Neuronal stem cell (in vitro differentiated cells): Measurements from ENCODE around the gene ROR1.
"Not testable (repeated sequence)": the region's sequence is repeated elsewhere in the genome, so short reads cannot be mapped to it uniquely, and the experiment has no call there.

ENCODE experiments used
- DNase-seq: peaks from one replicate; pipeline ENCODE4 v3.0.0-alpha.2; 2013; ENCODE audit warnings: low spot score
- H2AFZ ChIP-seq: one replicate; pipeline ENCODE4 v1.6.1; 2013; ENCODE audit warnings: mild to moderate bottlenecking, low read length, inconsistent platforms
- H2AK5ac ChIP-seq: 2 replicates; pipeline ENCODE4 v1.6.1; 2013; ENCODE audit warnings: low read depth, mild to moderate bottlenecking, inconsistent platforms, low read length, moderate library complexity, mixed read lengths
- H2BK120ac ChIP-seq: 2 replicates; pipeline ENCODE4 v1.6.1; 2013; ENCODE audit warnings: low read depth, mild to moderate bottlenecking, inconsistent platforms, low read length, moderate library complexity, mixed read lengths
- H2BK12ac ChIP-seq: one replicate; pipeline ENCODE4 v1.6.1; 2013; ENCODE audit warnings: low read length, inconsistent platforms
- H2BK15ac ChIP-seq: 2 replicates; pipeline ENCODE4 v1.6.1; 2013; ENCODE audit warnings: mild to moderate bottlenecking, low read length, inconsistent platforms, mixed read lengths
- H2BK5ac ChIP-seq: one replicate; pipeline ENCODE4 v1.6.1; 2013; ENCODE audit warnings: inconsistent platforms, mild to moderate bottlenecking, low read length, moderate library complexity
- H3K14ac ChIP-seq: one replicate; pipeline ENCODE4 v1.6.1; 2013; ENCODE audit warnings: low read length, inconsistent platforms
- H3K18ac ChIP-seq: 2 replicates; pipeline ENCODE4 v1.6.1; 2013; ENCODE audit warnings: low read length, inconsistent platforms
- H3K23ac ChIP-seq: 2 replicates; pipeline ENCODE4 v1.6.1; 2013; ENCODE audit warnings: low read depth, mild to moderate bottlenecking, mixed read lengths, low read length, inconsistent platforms; ENCODE audit not compliant: poor library complexity
- H3K27ac ChIP-seq: replicated peaks from 3 replicates; pipeline ENCODE4 v1.5.1; 2013; ENCODE audit warnings: low read length, inconsistent platforms
- H3K27me3 ChIP-seq, 3 experiments: 2 replicates each; pipeline ENCODE4 v1.6.1; 2013; ENCODE audit warnings: low read length in 3 of 3, mild to moderate bottlenecking in 2 of 3, inconsistent platforms in 1 of 3, low read depth in 1 of 3, mixed read lengths in 1 of 3, moderate library complexity in 1 of 3; ENCODE audit not compliant: control insufficient read depth in 3 of 3, insufficient read depth in 3 of 3
- H3K36me3 ChIP-seq, 2 donors: replicated peaks in 1 of 2; 2 replicates each; pipeline ENCODE4 v1.6.1; 2013; ENCODE audit warnings: low read length in 2 of 2; ENCODE audit not compliant: control insufficient read depth in 2 of 2, insufficient read depth in 2 of 2
- H3K4ac ChIP-seq: 2 replicates; pipeline ENCODE4 v1.6.1; 2013; ENCODE audit warnings: inconsistent platforms, mild to moderate bottlenecking, low read length, moderate library complexity
- H3K4me1 ChIP-seq, 2 donors: 1 replicate in 1 of 2; 2 replicates in 1 of 2; pipeline ENCODE4 v1.6.1; 2013; ENCODE audit warnings: low read length in 2 of 2, low read depth in 1 of 2; ENCODE audit not compliant: control insufficient read depth in 2 of 2, insufficient read depth in 1 of 2
- H3K4me2 ChIP-seq: one replicate; pipeline ENCODE4 v1.6.1; 2013; ENCODE audit warnings: mild to moderate bottlenecking, low read length, inconsistent platforms; ENCODE audit not compliant: insufficient read depth, poor library complexity, severe bottlenecking
- H3K4me3 ChIP-seq, 2 donors: 2 replicates each; pipeline ENCODE4 v1.5.1; 2013; ENCODE audit warnings: low read length in 2 of 2, mild to moderate bottlenecking in 2 of 2, inconsistent platforms in 1 of 2, moderate library complexity in 1 of 2
- H3K79me1 ChIP-seq: one replicate; pipeline ENCODE4 v1.6.1; 2013; ENCODE audit warnings: low read depth, mild to moderate bottlenecking, inconsistent platforms, low read length, moderate library complexity
- H3K9ac ChIP-seq: one replicate; pipeline ENCODE4 v1.6.1; 2013; ENCODE audit warnings: mild to moderate bottlenecking, low read depth, low read length, inconsistent platforms; ENCODE audit not compliant: poor library complexity
- H3K9me3 ChIP-seq, 2 donors: replicated peaks in 1 of 2; 2 replicates each; pipeline versions ENCODE3 to v1.6.1; 2013; ENCODE audit warnings: low read length in 2 of 2, mild to moderate bottlenecking in 2 of 2, inconsistent platforms in 1 of 2, low read depth in 1 of 2, mixed read lengths in 1 of 2, moderate library complexity in 1 of 2; ENCODE audit not compliant: control insufficient read depth in 2 of 2, insufficient read depth in 1 of 2
- H4K8ac ChIP-seq: one replicate; pipeline ENCODE4 v1.6.1; 2013; ENCODE audit warnings: low read depth, mild to moderate bottlenecking, inconsistent platforms, low read length, moderate library complexity
- H4K91ac ChIP-seq: one replicate; pipeline ENCODE4 v1.6.1; 2013; ENCODE audit warnings: low read length, low read depth, mild to moderate bottlenecking, inconsistent platforms; ENCODE audit not compliant: poor library complexity
- WGBS, 2 donors: extraction: QIAGEN DNeasy Blood & Tissue Kit; methylation state at CpG; one replicate each; pipeline ENCODE4 v1.1.7; 2013; ENCODE audit warnings: missing lambda C conversion rate in 2 of 2, mixed read lengths in 1 of 2; ENCODE audit not compliant: insufficient read length in 2 of 2, insufficient replicate concordance in 1 of 2; ENCODE audit errors: extremely low coverage in 2 of 2; 5-methylcytosine and 5-hydroxymethylcytosine counted together

Gene ROR1

GRCh38 chr1:63825111-63825510 lies 51.3 kb downstream of the ROR1 start:
- no peak overlapping the region for H3K4me3 ChIP-seq
- no peak overlapping the region for H3K23ac ChIP-seq
- H2AFZ ChIP-seq, result no peak overlapping the region
- no peak overlapping the region for H2AK5ac ChIP-seq
- H2BK5ac ChIP-seq, result no peak overlapping the region
- no peaks in the 10 kb centered on the region for H3K36me3 ChIP-seq
- peaks cover 0 to 1% of the 10 kb centered on the region in 2 donors for H3K4me1 ChIP-seq
- H3K9ac ChIP-seq, result no peak overlapping the region
- H3K79me1 ChIP-seq, result no peaks in the 10 kb centered on the region
- no peak overlapping the region for H4K8ac ChIP-seq
- H3K4me2 ChIP-seq, result no peak overlapping the region
- H2BK120ac ChIP-seq, result no peak overlapping the region
- no peak overlapping the region for H3K14ac ChIP-seq
- no peaks in the 10 kb centered on the region for H3K27me3 ChIP-seq
- no peak overlapping the region for H4K91ac ChIP-seq
- H3K18ac ChIP-seq, result no peak overlapping the region
- no peak overlapping the region for H3K27ac ChIP-seq
- DNase-seq, result no peak
- no peak overlapping the region for H2BK15ac ChIP-seq
- H2BK12ac ChIP-seq, result no peak overlapping the region
- H3K9me3 ChIP-seq, result no peaks in the 10 kb centered on the region
- H3K4ac ChIP-seq, result no peak overlapping the region
- no CpG with 5 or more reads among the region's 1 CpG for WGBS, 2 donors

- not testable (repeated sequence) for H4K8ac ChIP-seq
Measured at GRCh38 chr1:63826246-63826861, 52.5 kb downstream of the ROR1 start.

GRCh38 chr1:63827411-63828321 lies 53.8 kb downstream of the ROR1 start:
- H3K4me2 ChIP-seq, result no peak overlapping the region
- no peaks in the 10 kb centered on the region for H3K27me3 ChIP-seq
- no peak overlapping the region for H2AK5ac ChIP-seq
- no peak overlapping the region for H2BK5ac ChIP-seq
- peaks cover 0 to 1% of the 10 kb centered on the region in 2 donors for H3K4me1 ChIP-seq
- no peak overlapping the region for H4K91ac ChIP-seq
- WGBS, 2 donors, result no CpG with 5 or more reads among the region's 5 CpGs
- H3K36me3 ChIP-seq, result no peaks in the 10 kb centered on the region
- no peak overlapping the region for H4K8ac ChIP-seq
- no peak overlapping the region for H3K4ac ChIP-seq
- H3K27ac ChIP-seq, result no peak overlapping the region
- no peak overlapping the region for H3K18ac ChIP-seq
- no peak overlapping the region for H2BK15ac ChIP-seq
- no peak overlapping the region for H3K23ac ChIP-seq
- H3K14ac ChIP-seq, result no peak overlapping the region
- no peaks in the 10 kb centered on the region for H3K9me3 ChIP-seq
- H2AFZ ChIP-seq, result no peak overlapping the region
- H3K4me3 ChIP-seq, result no peak overlapping the region
- DNase-seq, result no peak
- no peak overlapping the region for H3K9ac ChIP-seq
- no peaks in the 10 kb centered on the region for H3K79me1 ChIP-seq
- no peak overlapping the region for H2BK120ac ChIP-seq
- no peak overlapping the region for H2BK12ac ChIP-seq

More at GRCh38 chr1:63826246-63826861, 52.5 kb downstream of the ROR1 start:
- H2BK120ac ChIP-seq, H2BK15ac ChIP-seq, H3K14ac ChIP-seq, H2BK5ac ChIP-seq, H3K4me2 ChIP-seq, H3K9ac ChIP-seq, H3K27ac ChIP-seq, H3K36me3 ChIP-seq, H3K79me1 ChIP-seq, H3K9me3 ChIP-seq, H3K18ac ChIP-seq, H3K4me3 ChIP-seq, H2AK5ac ChIP-seq, H2AFZ ChIP-seq, DNase-seq, H3K4me1 ChIP-seq, H4K91ac ChIP-seq, H3K23ac ChIP-seq, H3K4ac ChIP-seq, H3K27me3 ChIP-seq, H2BK12ac ChIP-seq: not testable (repeated sequence)

- Histone ChIP-seq H3K9ac (no peak overlapping the region), H3K9me3 (no peaks in the 10 kb centered on the region), H3K4me2 (no peak overlapping the region), H2AK5ac (no peak overlapping the region), H2BK5ac (no peak overlapping the region), H3K27ac (no peak overlapping the region), H3K4me3 (no peak overlapping the region), H3K4ac (no peak overlapping the region), H3K27me3 (no peaks in the 10 kb centered on the region), H2BK12ac (no peak overlapping the region), H3K79me1 (no peaks in the 10 kb centered on the region), H3K14ac (no peak overlapping the region), H2AFZ (no peak overlapping the region), H3K18ac (no peak overlapping the region), H4K91ac (no peak overlapping the region), H2BK120ac (no peak overlapping the region), H2BK15ac (no peak overlapping the region), H3K4me1 (peaks cover 0 to 3% of the 10 kb centered on the region in 2 donors), H3K36me3 (no peaks in the 10 kb centered on the region), H3K23ac (no peak overlapping the region), H4K8ac (no peak overlapping the region)
- WGBS, 2 donors, result no CpG with 5 or more reads among the region's 1 CpG
- DNase-seq, result no peak
Measured at GRCh38 chr1:63828322-63829044, 54.7 kb downstream of the ROR1 start.
